ENCODE results near the gene CXCR5.
"Not testable (repeated sequence)": the region's sequence is repeated elsewhere in the genome, so short reads cannot be mapped to it uniquely, and the experiment has no call there.

CXCR5 gene

GRCh38 chr11:118883368-118884071, at the start of gene CXCR5:
Gene CXCR5 (plus strand): TSS chr11:118883892. CDS start chr11:118883942, 50 bp downstream.
- peak; percentile 64 for DNase-seq

GRCh38 chr11:118834427-118835028, 49.2 kb upstream of the CXCR5 start:
- DNase-seq = peak; percentile 14

- no peak for DNase-seq
Observed at GRCh38 chr11:118837868-118838267, 45.8 kb upstream of the CXCR5 start.

- no peak for DNase-seq
Observed at GRCh38 chr11:118838905-118839553, 44.7 kb upstream of the CXCR5 start.

- peak; percentile 62 for DNase-seq
Observed at GRCh38 chr11:118841469-118842242, 42.0 kb upstream of the CXCR5 start.

- DNase-seq = no peak
Observed at GRCh38 chr11:118842369-118842768, 41.3 kb upstream of the CXCR5 start.

GRCh38 chr11:118842843-118843242, 40.8 kb upstream of the CXCR5 start:
- not testable (repeated sequence) for DNase-seq

GRCh38 chr11:118843565-118843964, 40.1 kb upstream of the CXCR5 start:
- no peak for DNase-seq

GRCh38 chr11:118845369-118845768, 38.3 kb upstream of the CXCR5 start:
- no peak for DNase-seq

- no peak for DNase-seq
Observed at GRCh38 chr11:118846181-118846935, 37.3 kb upstream of the CXCR5 start.

- DNase-seq = no peak
Observed at GRCh38 chr11:118849825-118850224, 33.9 kb upstream of the CXCR5 start.

- DNase-seq = no peak
Observed at GRCh38 chr11:118851970-118852369, 31.7 kb upstream of the CXCR5 start.

- no peak for DNase-seq
Observed at GRCh38 chr11:118853678-118854077, 30.0 kb upstream of the CXCR5 start.

GRCh38 chr11:118856314-118856713, 27.4 kb upstream of the CXCR5 start:
- no peak for DNase-seq

GRCh38 chr11:118857385-118857784, 26.3 kb upstream of the CXCR5 start:
- no peak for DNase-seq

GRCh38 chr11:118859973-118860372, 23.7 kb upstream of the CXCR5 start:
- DNase-seq = no peak

- DNase-seq = no peak
Observed at GRCh38 chr11:118868659-118869058, 15.0 kb upstream of the CXCR5 start.

GRCh38 chr11:118870396-118871343, 13.0 kb upstream of the CXCR5 start:
- DNase-seq = peak; percentile 25

- peak; percentile 67 for DNase-seq
Observed at GRCh38 chr11:118872403-118872821, 11.3 kb upstream of the CXCR5 start.

GRCh38 chr11:118873804-118874203, 9.9 kb upstream of the CXCR5 start:
- DNase-seq = no peak

- DNase-seq = no peak
Observed at GRCh38 chr11:118876286-118876685, 7.4 kb upstream of the CXCR5 start.
